SK-N-DZ (cell line): Measurements from ENCODE around the gene ATXN7L1.

Experiments
- DNase-seq: peaks from one replicate; pipeline ENCODE4 v3.0.0-alpha.2; 2015; ENCODE audit warnings: low spot score

Gene ATXN7L1

DNA sequence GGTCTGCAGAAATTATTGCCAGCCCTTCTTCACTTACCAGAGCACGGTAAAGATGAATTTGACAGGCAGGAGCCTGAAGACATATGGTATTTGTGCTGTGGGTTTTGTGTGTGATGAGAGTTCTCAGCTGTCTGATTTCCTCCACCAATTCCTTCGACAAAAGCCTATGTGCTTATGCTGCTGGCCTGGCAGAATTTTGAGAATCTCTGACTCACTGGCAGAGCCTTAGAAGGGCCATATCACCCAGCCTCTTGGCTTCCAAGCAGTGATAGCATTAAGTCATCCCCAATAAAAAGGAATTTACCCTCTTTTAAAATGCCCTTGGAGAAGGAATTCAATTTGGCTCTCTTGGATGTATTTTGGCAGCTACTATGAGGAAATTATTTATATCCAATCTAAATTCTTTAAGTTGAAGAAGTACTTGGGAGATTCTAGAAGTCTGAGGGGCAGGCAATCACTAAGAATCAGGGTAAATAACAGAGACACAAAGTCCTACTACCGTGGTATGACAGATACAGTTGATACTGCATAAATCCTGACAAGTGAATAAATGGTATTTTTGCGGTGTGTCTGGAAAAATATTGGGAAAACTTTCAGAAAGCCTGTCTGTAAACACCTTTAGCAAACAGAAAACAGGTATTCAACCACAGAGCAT, 226.5 kb downstream of the ATXN7L1 start:
- no peak for DNase-seq

DNA sequence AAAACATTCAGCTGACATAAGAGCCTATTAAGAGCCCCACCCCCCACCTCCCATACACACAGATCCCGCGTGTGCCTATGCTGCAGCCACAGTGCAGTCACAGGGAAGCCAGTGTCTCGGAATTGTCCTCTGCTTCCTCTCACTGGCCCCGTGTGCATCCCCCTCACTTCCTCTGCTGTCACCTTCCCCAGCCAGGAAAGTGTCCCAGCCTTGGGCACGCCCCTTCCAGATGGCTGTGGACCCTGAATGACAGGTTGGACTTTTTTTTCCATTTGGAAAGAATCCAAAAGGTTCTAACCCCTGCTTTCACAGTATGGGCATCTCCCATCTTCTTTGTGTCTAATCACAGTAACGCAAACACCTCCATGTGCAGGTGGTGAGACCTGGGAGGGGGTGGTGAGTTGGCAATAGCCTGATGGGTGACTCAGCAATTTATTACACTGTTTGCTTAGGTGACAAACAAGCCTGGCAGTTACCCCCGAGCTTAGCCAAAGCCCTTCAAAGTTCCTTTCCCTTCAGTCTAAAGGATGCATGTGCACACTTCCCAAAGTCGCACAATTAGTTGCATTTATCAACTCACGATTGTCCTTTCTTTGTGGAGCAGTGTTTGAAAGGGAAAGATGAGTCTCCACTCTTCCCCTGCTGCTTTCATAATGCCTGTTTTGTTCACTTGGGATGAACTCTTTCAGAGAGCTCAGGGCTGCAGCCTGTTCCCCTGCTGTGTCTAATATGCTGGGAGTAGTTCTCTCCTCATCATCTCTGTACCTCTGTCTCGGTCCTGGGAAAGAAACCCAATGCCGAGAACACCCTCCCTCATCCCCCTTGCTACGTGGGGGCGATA, 227.6 kb downstream of the ATXN7L1 start:
- no peak for DNase-seq

DNA sequence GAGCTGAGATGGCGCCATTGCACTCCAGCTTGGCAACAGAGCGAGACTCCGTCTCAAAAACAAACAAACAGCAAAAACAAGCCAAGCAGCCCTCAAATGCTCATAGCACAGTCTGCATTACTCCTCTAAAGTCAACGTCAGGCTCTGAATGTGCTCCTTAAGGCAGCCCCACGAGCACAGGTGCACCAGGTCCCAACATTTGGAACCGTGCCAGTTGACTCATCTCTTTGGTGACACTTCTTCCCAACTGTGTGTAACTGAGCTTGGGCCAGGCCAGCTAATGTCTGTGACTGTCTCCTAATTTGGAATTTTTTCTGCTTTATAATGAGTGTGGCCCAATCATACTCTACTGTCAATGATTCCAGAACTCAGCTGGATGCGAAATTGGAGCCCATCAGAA, 228.8 kb downstream of the ATXN7L1 start:
- no peak for DNase-seq

DNA sequence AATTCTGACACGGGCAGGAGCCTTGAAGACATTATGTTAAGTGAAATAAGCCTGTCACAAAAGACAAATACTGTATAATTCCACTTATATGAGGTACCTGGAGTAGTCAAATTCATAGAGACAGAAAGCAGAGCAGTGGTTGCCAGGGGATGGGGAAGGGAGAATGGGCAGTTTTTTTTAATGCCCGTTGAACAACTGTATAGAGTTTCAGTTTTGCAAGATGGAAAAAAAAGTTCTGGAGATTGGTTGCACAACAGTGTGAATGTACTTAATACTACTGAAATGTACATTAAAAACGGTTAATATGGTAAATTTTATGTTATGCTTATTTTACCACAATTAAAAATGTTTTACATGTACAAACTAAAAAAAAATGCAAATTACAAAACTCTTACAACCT, 231.5 kb downstream of the ATXN7L1 start:
- no peak for DNase-seq

DNA sequence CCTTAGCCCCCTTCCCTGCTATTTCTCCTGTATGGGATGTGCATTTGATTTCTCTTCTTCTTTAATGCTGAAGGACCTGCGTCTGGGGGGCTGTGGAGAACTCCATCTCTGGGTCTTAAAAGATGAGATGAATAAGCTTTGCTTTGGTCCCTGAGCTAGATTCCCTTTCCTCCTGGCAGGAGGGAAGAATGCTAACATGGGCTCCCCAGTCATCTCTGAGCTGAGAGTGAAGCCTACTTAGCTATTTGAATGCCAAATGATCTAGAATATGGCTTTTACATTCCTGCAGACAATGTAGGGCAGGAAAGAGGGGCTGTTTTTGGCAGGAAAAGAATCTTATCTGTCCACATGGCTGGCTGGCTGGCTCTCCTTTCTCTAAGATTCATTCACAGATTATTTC, 232.5 kb downstream of the ATXN7L1 start:
- DNase-seq = no peak

DNA sequence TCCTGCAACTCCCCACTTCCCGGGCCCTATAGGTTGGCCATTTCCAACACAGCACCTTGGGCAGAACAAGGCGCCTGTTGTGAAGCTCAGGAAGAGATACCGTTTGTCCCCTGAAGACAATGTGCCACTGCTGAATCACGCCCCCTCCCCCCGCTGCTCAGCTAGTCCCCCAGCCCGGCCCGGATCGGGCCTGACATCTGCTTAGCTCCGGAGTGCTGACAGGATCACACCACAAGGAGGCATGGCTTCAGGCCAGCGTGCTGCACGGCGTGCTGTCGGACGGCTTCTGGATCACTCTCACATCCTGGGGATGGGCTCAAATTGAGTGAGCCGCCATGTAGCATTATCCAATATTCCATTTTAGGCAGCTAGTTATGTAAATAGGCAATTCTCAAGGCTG, 233.0 kb downstream of the ATXN7L1 start:
- DNase-seq = no peak

DNA sequence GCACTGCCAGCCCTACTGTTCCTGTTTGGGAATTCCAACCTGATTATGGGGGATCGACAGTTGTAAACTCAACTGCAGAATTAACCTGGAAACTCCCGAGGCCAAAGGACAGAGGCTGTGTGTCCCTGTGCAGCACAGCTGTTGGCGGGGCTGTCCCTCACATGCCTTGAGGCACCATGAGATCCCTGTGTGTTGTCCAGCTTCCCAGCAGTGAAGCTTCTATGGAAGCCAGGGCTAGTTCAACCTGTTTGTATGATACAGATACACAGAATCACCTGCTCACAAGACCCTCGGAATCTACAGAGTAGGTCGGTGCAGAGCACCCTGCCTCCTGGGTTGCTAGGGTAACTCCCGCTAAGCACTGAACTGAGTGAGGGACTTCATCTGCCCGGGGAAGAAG, 234.1 kb downstream of the ATXN7L1 start:
- no peak for DNase-seq

DNA sequence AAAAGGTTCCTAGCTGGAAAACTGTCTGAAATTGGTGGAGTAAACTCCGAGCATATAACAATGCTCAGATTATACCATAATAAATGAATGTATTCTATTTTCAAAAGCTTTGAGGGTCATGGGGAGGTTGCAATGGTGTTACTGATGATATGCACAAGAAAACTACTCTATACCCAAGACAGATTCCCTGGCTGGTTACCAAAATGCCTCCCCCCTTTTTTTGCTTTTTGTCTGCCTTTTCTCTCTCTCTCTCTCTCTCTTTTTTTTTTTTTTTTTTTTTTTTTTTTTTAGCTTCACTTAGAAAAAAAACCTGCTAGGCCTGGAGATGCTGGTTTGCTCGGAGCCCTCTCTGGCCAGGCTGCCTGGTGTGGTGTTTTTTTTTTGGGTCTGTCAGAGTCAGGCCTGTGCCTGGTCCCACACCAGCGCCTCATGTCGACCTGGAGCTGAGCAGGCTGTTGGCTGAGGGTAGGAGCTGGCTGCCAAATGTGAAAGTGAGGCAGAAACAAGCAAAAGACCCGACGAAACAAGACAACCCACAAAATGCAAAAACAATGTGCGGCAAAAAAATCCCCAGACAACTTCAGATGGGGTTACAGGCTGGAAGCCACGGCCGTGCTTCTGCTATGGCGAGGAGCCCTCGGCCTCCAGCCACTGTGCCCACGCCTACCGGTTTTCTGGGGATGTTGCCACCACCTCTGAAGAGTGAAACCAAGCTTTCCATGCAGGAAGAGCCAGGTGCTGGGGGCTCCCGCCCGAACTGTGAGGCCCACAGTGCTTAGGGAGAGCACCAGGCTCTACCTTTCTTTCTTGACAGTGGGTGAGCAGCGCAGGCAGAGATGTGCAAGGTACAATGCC, 235.2 kb downstream of the ATXN7L1 start:
- no peak for DNase-seq

DNA sequence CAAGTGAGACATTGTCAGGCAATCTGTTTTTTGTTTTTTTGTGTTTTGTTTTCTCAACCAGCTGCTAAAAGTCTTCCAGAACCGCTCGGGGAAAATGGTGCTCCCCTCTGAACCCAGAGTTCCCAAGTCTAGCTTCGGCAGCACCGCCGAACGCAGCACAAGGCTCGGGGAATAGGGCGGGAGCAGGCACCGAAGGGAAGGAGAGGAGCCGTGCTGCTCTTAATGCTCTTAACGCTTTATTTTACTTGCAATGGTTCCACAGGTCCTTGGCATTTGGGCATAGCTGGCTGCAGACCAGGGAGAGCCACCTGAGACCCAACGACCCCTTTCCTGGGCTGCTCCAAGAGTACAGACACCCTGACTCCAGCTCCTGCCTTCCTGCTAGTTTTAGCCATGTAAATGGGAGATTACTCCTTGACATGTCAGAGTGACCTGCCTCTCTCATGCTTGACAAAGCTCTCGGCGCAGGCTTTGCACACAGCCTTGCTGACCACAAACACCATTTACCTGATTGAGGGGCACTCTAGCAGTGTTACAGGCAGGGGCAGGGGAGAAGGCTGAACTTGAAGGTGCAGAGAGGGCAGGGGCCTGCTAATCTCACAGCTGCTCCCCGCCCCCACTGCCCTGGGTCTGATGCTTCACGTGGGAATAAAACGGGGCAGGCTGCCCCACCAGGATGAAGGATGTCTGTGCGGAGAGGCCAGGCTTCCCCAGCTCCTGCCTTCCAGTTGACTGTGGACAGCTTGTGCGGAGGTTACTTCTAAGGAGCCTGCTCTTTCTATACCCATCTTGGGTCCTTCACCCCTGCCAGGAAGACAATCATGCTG, 236.5 kb downstream of the ATXN7L1 start:
- DNase-seq = no peak

DNA sequence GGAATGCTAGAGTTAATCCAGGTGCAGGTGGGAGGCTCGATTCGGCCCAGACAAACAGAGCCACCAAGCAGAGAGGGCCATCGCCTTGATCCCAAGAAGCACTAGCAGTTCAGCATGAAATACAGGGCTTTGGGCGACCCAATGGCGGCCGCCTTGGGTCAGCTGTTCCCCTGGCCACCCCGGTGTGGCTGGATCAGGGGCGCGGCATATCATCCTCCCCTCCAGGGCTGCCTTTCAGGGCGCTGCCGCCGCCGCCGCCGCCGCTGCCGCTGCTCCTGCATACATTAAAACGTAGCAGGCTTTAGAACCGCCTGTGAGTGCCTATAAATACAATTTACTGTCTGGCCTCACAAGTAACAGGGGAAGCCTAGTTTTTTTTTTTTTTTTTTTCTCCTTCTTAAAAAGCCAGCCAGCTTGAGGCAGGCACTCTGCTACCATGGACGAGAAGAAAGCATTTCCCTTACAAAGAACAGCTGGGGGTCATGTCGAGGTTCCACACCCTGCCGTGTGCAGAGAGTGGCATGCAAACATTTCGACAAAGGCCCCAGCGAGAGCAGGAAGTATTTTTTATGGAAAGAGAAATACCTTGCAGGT, 237.4 kb downstream of the ATXN7L1 start:
- DNase-seq = no peak

DNA sequence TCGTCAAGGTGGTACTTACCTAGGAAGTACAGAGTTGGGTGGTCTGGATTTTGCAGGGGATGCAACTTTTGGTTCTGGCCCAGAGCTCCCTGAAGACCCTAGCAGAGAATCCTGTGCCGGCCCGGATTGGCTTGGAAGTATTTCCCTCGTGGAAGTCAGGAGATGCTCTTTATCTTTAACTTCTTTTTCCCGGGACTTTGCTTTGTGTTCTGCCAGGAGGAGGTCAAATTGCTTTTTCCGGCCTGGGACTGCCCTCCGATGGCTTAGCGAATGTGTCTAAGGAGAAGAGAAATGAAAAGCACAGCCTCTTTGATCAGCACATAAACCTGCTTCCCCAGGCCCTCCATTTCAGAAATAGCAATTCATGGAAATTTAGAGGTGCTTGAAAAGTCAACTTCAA, 238.1 kb downstream of the ATXN7L1 start:
- no peak for DNase-seq

DNA sequence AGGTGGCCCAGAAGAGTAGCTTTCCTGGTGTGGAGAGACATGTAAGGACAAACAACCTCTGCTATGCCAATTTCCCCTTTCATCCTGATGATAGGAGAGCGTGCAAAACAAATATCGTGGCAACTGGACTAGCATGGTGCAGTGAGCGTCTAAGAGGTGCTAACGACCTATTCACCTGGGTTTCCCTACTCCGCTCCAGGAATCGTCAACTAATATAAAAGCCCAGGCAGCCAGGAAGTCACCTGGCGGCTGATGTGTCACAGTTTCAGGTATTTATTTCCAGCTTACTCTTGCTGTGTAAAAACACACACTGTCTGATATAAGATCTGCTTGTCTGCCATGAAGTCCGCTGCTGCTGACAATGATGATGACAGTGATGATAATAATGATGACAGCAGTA, 238.6 kb downstream of the ATXN7L1 start:
- DNase-seq = no peak

DNA sequence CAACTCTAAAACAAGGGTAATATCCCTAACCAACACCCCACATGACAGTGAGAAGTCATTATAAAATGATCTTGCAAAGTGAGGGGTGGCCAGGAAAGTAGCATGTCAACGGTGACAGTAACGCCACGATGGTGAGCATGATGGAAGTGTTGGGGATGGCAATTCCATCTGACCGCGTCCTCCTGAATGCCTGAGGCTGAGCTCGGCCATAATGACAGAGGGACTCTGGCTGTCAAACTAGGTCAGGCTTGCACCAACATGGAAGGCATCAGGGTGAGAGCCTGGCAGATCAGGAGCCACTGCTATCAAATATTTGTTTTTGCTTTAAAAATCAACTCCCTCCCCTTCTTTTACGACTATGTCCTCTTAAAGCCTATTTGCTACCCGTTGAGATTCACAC, 239.4 kb downstream of the ATXN7L1 start:
- DNase-seq = no peak

DNA sequence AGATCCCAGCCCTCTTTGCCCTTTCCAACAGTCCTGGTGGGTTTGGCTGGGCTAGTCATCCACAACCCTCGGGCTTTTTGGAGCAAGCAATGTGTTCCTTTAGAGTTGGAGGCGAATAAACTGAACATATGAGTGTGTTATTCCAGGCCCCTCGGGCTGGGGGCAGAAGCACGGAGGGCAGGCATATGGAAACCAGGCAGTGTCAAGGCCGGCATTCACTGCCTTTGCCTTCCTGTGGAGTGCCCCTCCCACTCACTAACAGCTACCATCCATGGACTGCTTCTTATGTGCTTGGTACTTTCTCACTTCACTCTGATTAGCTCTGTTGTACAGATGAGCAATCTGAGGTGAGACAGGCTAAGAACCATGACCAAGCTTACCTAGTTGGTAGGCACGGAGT, 241.2 kb downstream of the ATXN7L1 start:
- no peak for DNase-seq

DNA sequence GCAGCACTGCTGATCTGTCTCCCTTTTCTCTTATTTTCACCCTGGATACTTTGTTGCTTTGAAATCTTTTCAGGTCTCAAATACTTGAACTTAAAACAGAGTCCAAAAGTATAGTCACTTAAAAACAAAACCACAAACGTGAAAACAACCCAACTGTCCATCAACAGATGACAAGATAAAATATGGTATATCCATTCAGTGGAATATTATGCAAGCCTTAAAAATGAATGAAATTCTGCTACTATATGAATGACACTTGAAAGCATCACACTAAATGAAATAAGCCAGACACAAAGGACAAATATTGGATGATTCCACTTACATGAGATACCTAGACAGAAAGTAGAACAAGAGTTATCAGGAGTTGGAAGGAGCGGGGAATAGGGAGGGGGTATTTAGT, 250.4 kb downstream of the ATXN7L1 start:
- DNase-seq = no peak

DNA sequence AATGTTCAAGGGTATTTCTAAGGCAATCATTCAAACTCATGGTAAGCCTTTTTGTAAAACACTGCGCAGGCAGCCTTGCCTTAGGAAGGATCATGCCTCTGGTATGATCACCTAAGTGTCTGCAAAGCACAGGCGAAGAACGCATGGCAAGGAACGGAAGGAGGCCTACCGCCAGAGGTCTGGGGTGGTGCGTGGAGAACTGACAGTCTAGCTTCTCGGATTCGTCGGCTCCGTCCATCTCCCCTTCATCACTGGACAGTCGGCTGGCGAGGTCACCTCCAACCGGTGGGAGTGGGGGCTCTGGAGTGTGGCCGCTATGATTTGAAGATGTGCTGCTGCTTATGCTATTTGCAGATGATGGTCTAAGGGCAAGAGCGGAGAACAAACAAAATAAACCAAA, 252.5 kb downstream of the ATXN7L1 start:
- no peak for DNase-seq

DNA sequence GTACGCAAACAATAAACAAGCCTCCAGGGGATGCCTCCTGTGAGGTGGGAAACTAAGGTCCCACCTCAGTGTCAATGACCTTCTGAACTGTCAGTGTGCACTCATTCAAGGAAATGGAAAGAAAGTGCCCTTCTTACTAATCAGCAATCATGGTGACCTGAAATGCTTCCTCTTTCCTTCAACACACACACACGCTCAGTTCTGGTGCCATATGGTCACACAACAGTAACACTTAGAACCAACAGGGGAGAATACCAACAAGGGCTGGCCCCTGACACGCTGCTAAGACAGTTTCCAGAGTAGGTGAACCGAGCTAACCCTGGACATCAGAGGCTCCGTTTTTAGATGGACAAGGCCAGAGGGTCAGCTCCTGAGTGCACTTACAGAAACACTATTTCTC, 253.0 kb downstream of the ATXN7L1 start:
- no peak for DNase-seq

DNA sequence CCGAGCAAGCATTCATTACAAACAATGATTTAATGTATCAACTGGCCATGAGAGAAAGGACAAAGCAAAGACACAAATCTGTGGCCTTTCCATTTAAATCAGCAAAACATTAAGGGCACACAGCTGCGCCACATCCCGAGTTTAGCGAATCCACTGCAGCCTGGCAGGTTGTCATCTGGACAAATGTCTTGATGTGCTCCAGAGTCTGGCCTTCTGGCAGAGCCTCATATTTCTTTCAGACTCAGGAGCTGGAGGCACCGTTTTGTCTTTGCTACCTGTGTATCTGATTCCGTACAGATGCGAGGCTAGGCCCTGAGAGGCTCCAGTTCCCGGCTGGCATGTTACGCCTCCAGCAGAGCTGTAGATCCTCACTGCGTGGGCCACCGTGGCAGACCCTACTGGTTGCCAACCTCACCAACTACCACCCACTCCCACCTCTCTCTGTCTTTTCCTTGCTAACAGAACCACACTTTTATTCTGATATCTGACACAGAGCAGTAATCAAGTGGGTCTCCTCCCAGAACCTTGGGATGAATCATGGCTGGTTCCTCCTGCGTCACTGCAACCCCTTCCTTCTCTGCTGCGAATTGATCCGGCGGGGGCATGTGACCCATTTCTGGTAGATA, 254.2 kb downstream of the ATXN7L1 start:
- no peak for DNase-seq

DNA sequence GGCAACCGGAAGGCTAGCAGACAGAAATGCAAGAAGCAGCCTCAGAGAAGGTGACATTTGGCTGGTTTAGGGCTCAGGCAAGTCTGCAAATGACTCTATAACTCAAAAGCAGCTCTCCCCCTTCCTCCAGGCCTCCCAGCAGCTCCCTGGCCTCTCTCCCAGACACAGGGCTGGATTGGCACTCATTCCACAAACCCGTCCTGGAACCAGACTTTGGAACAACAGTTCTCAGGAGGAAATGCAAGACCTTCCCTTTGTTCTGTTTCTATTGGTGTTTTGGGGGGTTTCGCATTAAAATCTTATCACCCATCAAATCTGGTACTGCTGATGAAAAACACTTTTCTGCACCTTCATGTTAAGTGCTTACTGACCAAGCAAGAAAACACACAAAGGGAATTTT, 254.8 kb downstream of the ATXN7L1 start:
- no peak for DNase-seq

DNA sequence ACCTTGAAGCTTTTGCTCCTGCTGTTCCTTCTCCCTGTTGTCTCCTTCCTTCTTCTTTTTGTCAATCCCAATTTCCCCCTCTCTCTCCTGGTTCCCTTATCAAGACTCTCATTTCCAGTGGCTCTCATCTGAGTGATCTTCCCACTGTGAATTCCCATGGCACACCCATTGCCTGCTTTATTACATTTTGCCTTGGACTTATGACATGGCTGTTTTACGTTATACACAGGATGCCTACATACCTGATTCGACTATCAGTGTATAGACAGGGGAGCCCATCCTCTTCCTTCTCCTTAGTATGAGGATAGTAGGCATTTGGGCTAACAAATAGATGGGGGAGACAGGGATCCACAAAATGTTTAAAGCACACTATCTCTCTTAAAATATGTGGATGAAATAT, 255.2 kb downstream of the ATXN7L1 start:
- no peak for DNase-seq

DNA sequence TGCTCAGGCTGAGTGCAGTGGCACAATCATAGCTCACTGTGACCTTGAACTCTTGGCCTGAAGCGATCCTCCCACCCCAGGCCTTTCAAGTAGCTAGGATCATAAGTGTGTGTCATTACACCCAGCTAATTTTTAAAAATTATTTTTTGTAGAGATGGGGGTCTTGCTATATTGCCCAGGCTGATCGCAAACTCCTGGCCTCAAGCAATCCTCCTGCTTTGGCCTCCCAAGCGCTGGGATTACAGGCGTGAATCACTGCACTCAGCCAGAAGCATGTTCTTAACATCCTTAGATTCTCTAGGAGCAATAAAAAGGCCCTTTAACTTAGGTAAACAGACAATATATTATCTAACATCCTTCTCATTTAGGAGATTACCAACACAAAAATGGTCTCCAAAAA, 256.8 kb downstream of the ATXN7L1 start:
- no peak for DNase-seq
